ENCODE measurements around the gene NFIX. TPM values are rescaled to one million over a fixed set of nuclear protein-coding genes. Genes with fewer than 3 reads are reported as not detected.

Gene NFIX
- total and polyA plus RNA-seq, 2 donors (not counting 3 experiments of a cell fraction or from before 2014, with no cell fraction given), result 9.8 to 37.7 TPM

GRCh38 chr19:12985049-12985776 is 10.1 kb upstream of the NFIX start:
- H3K9ac ChIP-seq (replicated peaks; ENCODE audit: extremely low read depth, insufficient read depth, low read length), result no peak overlapping the region

DNA sequence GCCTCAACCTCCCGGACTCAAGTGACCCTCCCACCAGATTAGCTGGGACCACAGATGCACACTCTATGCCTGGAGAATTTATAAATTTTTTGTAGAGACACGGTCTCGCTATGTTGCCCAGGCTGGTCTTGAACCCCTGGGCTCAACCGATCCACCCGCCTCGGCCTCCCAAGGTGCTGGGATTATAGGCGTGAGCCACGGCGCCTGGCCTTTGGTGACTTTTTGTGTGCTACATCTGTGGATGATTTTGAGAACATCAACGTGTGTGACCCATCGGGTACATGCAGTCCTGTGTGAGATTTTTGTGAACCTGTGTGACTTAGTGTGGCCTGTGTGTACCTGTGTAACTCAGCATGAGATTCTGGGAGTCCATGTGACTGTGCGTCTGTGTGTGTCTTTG is 8.5 kb upstream of the NFIX start:
- Histone ChIP-seq H4K20me1 (replicated peaks; ENCODE audit: control insufficient read depth, extremely low read depth, insufficient read depth, low read length) (no peaks in the 10 kb centered on the region), H3K4me1 (ENCODE audit: control insufficient read depth, extremely low read depth, insufficient read depth, low read length) (peaks cover 2% of the 10 kb centered on the region), H2AFZ (ENCODE audit: low read depth, low read length) (no peak overlapping the region), H3K4me3 (replicated peaks in 1 of 3; ENCODE audit: insufficient read depth in 1 of 3, low read depth in 1 of 3, low read length in 3 of 3) (no peak overlapping the region), H3K4me2 (ENCODE audit: insufficient read depth, low read length) (no peak overlapping the region), H3K27me3 (ENCODE audit: control insufficient read depth in 2 of 2, insufficient read depth in 2 of 2, low read length in 2 of 2) (no peaks in the 10 kb centered on the region), H3K79me2 (ENCODE audit: control insufficient read depth, insufficient read depth, low read length) (no peaks in the 10 kb centered on the region), H3K27ac (ENCODE audit: insufficient read depth, low read depth, low read length) (no peak overlapping the region), H3K9ac (replicated peaks; ENCODE audit: extremely low read depth, insufficient read depth, low read length) (no peak overlapping the region), H3K9me1 (replicated peaks; ENCODE audit: control insufficient read depth, extremely low read depth, insufficient read depth, low read length) (no peaks in the 10 kb centered on the region), H3K36me3 (ENCODE audit: control insufficient read depth in 2 of 2, extremely low read depth in 1 of 2, insufficient read depth in 2 of 2, low read length in 2 of 2) (no peaks in the 10 kb centered on the region), H3K9me3 (replicated peaks; ENCODE audit: control insufficient read depth, insufficient read depth, low read length) (no peaks in the 10 kb centered on the region)
- dilution Hi-C loops (cut with MboI; ENCODE audit: extremely low pct_ligation_motif_present, low sequenced_read_pairs) (no loop called here), intact Hi-C loops (cut with micrococcal nuclease) (no loop called here)
- POLR2A ChIA-PET, result no interaction called here
- TF ChIP-seq GATA2 (IDR thresholded peaks at IDR 0.05; ENCODE audit: insufficient read depth, insufficient read length, low read depth, low read length), result no peak
- TF ChIP-seq MYC (IDR thresholded peaks at IDR 0.05; ENCODE audit: low read depth, low read length), result no peak
- TF ChIP-seq JUN (IDR thresholded peaks at IDR 0.05; ENCODE audit: borderline replicate concordance, insufficient read depth, insufficient read length, low read depth), result no peak
- no peak for TF ChIP-seq EZH2 (IDR thresholded peaks at IDR 0.05; ENCODE audit: borderline replicate concordance, low read depth, low read length, severe bottlenecking)
- TF ChIP-seq POLR2A (IDR thresholded peaks at IDR 0.05; ENCODE audit: low read depth, low read length), result no peak
- TF ChIP-seq, protein P1, sequence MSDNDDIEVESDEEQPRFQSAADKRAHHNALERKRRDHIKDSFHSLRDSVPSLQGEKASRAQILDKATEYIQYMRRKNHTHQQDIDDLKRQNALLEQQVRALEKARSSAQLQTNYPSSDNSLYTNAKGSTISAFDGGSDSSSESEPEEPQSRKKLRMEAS (IDR thresholded peaks at IDR 0.05; ENCODE audit: insufficient read depth, insufficient read length), result no peak
- no peak for TF ChIP-seq POLR2AphosphoS5 (IDR thresholded peaks at IDR 0.05; ENCODE audit: insufficient read depth, low read depth, low read length)
- no peak for TF ChIP-seq FOS (IDR thresholded peaks at IDR 0.05; ENCODE audit: borderline replicate concordance, insufficient read depth, low read length)
- TF ChIP-seq, protein P2, sequence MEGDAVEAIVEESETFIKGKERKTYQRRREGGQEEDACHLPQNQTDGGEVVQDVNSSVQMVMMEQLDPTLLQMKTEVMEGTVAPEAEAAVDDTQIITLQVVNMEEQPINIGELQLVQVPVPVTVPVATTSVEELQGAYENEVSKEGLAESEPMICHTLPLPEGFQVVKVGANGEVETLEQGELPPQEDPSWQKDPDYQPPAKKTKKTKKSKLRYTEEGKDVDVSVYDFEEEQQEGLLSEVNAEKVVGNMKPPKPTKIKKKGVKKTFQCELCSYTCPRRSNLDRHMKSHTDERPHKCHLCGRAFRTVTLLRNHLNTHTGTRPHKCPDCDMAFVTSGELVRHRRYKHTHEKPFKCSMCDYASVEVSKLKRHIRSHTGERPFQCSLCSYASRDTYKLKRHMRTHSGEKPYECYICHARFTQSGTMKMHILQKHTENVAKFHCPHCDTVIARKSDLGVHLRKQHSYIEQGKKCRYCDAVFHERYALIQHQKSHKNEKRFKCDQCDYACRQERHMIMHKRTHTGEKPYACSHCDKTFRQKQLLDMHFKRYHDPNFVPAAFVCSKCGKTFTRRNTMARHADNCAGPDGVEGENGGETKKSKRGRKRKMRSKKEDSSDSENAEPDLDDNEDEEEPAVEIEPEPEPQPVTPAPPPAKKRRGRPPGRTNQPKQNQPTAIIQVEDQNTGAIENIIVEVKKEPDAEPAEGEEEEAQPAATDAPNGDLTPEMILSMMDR (IDR thresholded peaks at IDR 0.05; ENCODE audit: extremely low read depth in 1 of 2, insufficient read depth in 1 of 2, low read depth in 1 of 2, low read length in 2 of 2), result no peak
- no TSS peak for BruUV-seq (replicated peaks)
- no peak for FAIRE-seq
- CTCF ChIA-PET, result interaction anchor here (11.0 to 13.4 kb wide), 2 partner anchors 74 to 106 kb away, joined by 274 to 543 read pairs; no protein-coding TSS in a partner anchor
- no peak for DNase-seq (ENCODE audit: low read depth, low spot score)

More at GRCh38 chr19:12985049-12985776, 10.1 kb upstream of the NFIX start:
- no peak for DNase-seq (ENCODE audit: low read depth, low spot score)
- Histone ChIP-seq H3K79me2 (ENCODE audit: control insufficient read depth, insufficient read depth, low read length) (no peaks in the 10 kb centered on the region), H3K27ac (ENCODE audit: insufficient read depth, low read depth, low read length) (no peak overlapping the region), H2AFZ (ENCODE audit: low read depth, low read length) (no peak overlapping the region), H3K9me3 (replicated peaks; ENCODE audit: control insufficient read depth, insufficient read depth, low read length) (no peaks in the 10 kb centered on the region), H3K9me1 (replicated peaks; ENCODE audit: control insufficient read depth, extremely low read depth, insufficient read depth, low read length) (no peaks in the 10 kb centered on the region), H3K4me1 (ENCODE audit: control insufficient read depth, extremely low read depth, insufficient read depth, low read length) (peaks cover 2% of the 10 kb centered on the region), H3K27me3 (ENCODE audit: control insufficient read depth in 2 of 2, insufficient read depth in 2 of 2, low read length in 2 of 2) (no peaks in the 10 kb centered on the region), H3K4me2 (ENCODE audit: insufficient read depth, low read length) (no peak overlapping the region), H3K4me3 (replicated peaks in 1 of 3; ENCODE audit: insufficient read depth in 1 of 3, low read depth in 1 of 3, low read length in 3 of 3) (no peak overlapping the region), H3K36me3 (ENCODE audit: control insufficient read depth in 2 of 2, extremely low read depth in 1 of 2, insufficient read depth in 2 of 2, low read length in 2 of 2) (no peaks in the 10 kb centered on the region), H4K20me1 (replicated peaks; ENCODE audit: control insufficient read depth, extremely low read depth, insufficient read depth, low read length) (no peaks in the 10 kb centered on the region)
- no peak for FAIRE-seq
- no TSS peak for BruUV-seq (replicated peaks)
- CTCF ChIA-PET, result interaction anchor here (0.6 to 13.4 kb wide), 14 partner anchors 8 to 108 kb away, joined by 3 to 543 read pairs (median 4); no protein-coding TSS in a partner anchor
- intact Hi-C loops (cut with micrococcal nuclease) (no loop called here), dilution Hi-C loops (cut with MboI; ENCODE audit: extremely low pct_ligation_motif_present, low sequenced_read_pairs) (no loop called here)
- TF ChIP-seq, protein P2 (IDR thresholded peaks at IDR 0.05; ENCODE audit: extremely low read depth in 1 of 2, insufficient read depth in 1 of 2, low read depth in 1 of 2, low read length in 2 of 2), result no peak
- POLR2A ChIA-PET, result no interaction called here

All from endothelial cell of umbilical vein (primary cell).